HepG2 (cell line): Measurements from ENCODE around the gene ILKAP. TPM values are rescaled to one million over a fixed set of nuclear protein-coding genes. Genes with fewer than 3 reads are reported as not detected.

ENCODE experiments used
- AGO2 ChIP-seq: fragments of 200-400 bp; formaldehyde crosslinking; optimal IDR thresholded peaks from 2 replicates; pipeline ENCODE3; 2017; ENCODE audit warnings: mild to moderate bottlenecking, low read depth, low read length, moderate library complexity
- EZH2 ChIP-seq: conservative IDR thresholded peaks from 2 replicates; pipeline ENCODE4 v1.6.1; 2012; ENCODE audit warnings: mild to moderate bottlenecking, low read depth, low read length, moderate library complexity
- KLF6 ChIP-seq: IDR thresholded peaks from 2 replicates; pipeline ENCODE4 v1.8.0; 2016; ENCODE audit warnings: missing biosample characterization, missing genetic modification reagents
- NFRKB ChIP-seq: fragments of 450-650 bp; IDR thresholded peaks from 2 replicates; pipeline ENCODE4 v1.6.1; 2017
- RXRB ChIP-seq: IDR thresholded peaks from 2 replicates; pipeline ENCODE4 v1.6.1; 2016; ENCODE audit warnings: borderline replicate concordance, missing genetic modification reagents, missing compliant biosample characterization
- SALL1 ChIP-seq: sonication (generic); formaldehyde crosslinking; IDR thresholded peaks from 2 replicates; pipeline ENCODE4 v1.8.0; 2022; ENCODE audit warnings: mild to moderate bottlenecking, missing genetic modification reagents
- SRSF9 ChIP-seq: fragments of 200-400 bp; formaldehyde crosslinking; IDR thresholded peaks from 2 replicates; pipeline ENCODE4 v1.6.1; 2018; ENCODE audit warnings: borderline replicate concordance, mild to moderate bottlenecking, low read depth, low read length; ENCODE audit not compliant: insufficient read depth, poor library complexity, severe bottlenecking
- TAF15 ChIP-seq: fragments of 200-400 bp; formaldehyde crosslinking; IDR thresholded peaks from one replicate; pipeline ENCODE4 v1.6.1; 2018; ENCODE audit warnings: mild to moderate bottlenecking, low read depth, low read length; ENCODE audit not compliant: poor library complexity, severe bottlenecking
- WIZ ChIP-seq: sonication (generic); formaldehyde crosslinking; IDR thresholded peaks from 2 replicates; pipeline ENCODE4 v1.5.1; 2020; ENCODE audit warnings: mild to moderate bottlenecking, missing genetic modification reagents
- ZC3H13 ChIP-seq: sonication (generic); formaldehyde crosslinking; IDR thresholded peaks from 2 replicates; pipeline ENCODE4 v1.8.1; 2023; ENCODE audit warnings: mild to moderate bottlenecking, missing genetic modification reagents, moderate library complexity
- ZNF12 ChIP-seq: sonication (generic); formaldehyde crosslinking; IDR thresholded peaks from 2 replicates; pipeline ENCODE4 v1.5.0; 2020; ENCODE audit warnings: missing genetic modification reagents
- ZNF143 ChIP-seq: sonication (generic); formaldehyde crosslinking; IDR thresholded peaks from 2 replicates; pipeline ENCODE4 v1.4.0; 2020; ENCODE audit warnings: missing genetic modification reagents
- ZNF20 ChIP-seq: sonication (generic); formaldehyde crosslinking; IDR thresholded peaks from 2 replicates; pipeline ENCODE4 v1.4.0; 2020; ENCODE audit warnings: mild to moderate bottlenecking, moderate library complexity, missing genetic modification reagents
- ZNF230 ChIP-seq: sonication (generic); formaldehyde crosslinking; IDR thresholded peaks from 2 replicates; pipeline ENCODE4 v1.4.0; 2020; ENCODE audit warnings: mild to moderate bottlenecking, missing genetic modification reagents
- ZNF333 ChIP-seq: sonication (generic); formaldehyde crosslinking; IDR thresholded peaks from 2 replicates; pipeline ENCODE4 v1.4.0; 2020; ENCODE audit warnings: mild to moderate bottlenecking, missing genetic modification reagents, borderline replicate concordance
- ZNF367 ChIP-seq: sonication (generic); formaldehyde crosslinking; IDR thresholded peaks from 2 replicates; pipeline ENCODE4 v1.4.0; 2020; ENCODE audit warnings: missing genetic modification reagents, borderline replicate concordance
- ZNF501 ChIP-seq: sonication (generic); formaldehyde crosslinking; IDR thresholded peaks from 2 replicates; pipeline ENCODE4 v1.5.1; 2020; ENCODE audit warnings: mild to moderate bottlenecking, moderate library complexity, missing genetic modification reagents
- ZNF589 ChIP-seq: sonication (generic); formaldehyde crosslinking; conservative IDR thresholded peaks from 2 replicates; pipeline ENCODE4 v1.8.0; 2022; ENCODE audit warnings: mild to moderate bottlenecking, moderate library complexity, missing genetic modification reagents
- ZNF670 ChIP-seq: sonication (generic); formaldehyde crosslinking; IDR thresholded peaks from 2 replicates; pipeline ENCODE4 v1.8.0; 2022; ENCODE audit warnings: mild to moderate bottlenecking, missing genetic modification reagents, borderline replicate concordance
- ZSCAN29 ChIP-seq: sonication (generic); formaldehyde crosslinking; conservative IDR thresholded peaks from 2 replicates; pipeline ENCODE4 v1.4.0; 2020; ENCODE audit warnings: mild to moderate bottlenecking, missing genetic modification reagents
- polyA plus RNA-seq, 8 experiments: library from polyadenylated mRNA; depleted of rRNA in 3 of 8; stranded (reverse) in 7 of 8; unstranded in 1 of 8; fragments of >200 nt; fragmentation: Illumina TruSeq in 4 of 8; extraction: Trizol in 4 of 8; gene quantifications; 2 replicates each; pipeline versions ENCODE4 v1.2.1 to v1.2.3, GENCODE V29; 2011 to 2016; ENCODE audit warnings: low read depth in 4 of 8, missing spikeins in 1 of 8, mixed read lengths in 1 of 8; ENCODE audit not compliant: insufficient read depth in 1 of 8
- total RNA-seq, 5 experiments: library from RNA; depleted of rRNA; stranded (reverse); fragments of >200 nt; fragmentation: Illumina TruSeq; extraction: Trizol; gene quantifications; 2 replicates each; pipeline ENCODE4 v1.2.3, GENCODE V29; 2016; ENCODE audit warnings: low read depth in 1 of 5
- TF ChIP-seq, protein P1 (sequence below): sonication (generic); formaldehyde crosslinking; IDR thresholded peaks from 2 replicates; pipeline ENCODE4 v1.4.0; 2020; ENCODE audit warnings: missing genetic modification reagents
- TF ChIP-seq, protein P2 (sequence below): sonication (generic); formaldehyde crosslinking; IDR thresholded peaks from 2 replicates; pipeline ENCODE4 v1.4.0; 2020; ENCODE audit warnings: mild to moderate bottlenecking, missing genetic modification reagents
- TF ChIP-seq, protein P3 (sequence below): IDR thresholded peaks from 2 replicates; pipeline ENCODE4 v1.6.1; 2016; ENCODE audit warnings: missing compliant biosample characterization, missing genetic modification reagents, borderline replicate concordance

ILKAP gene
- total and polyA plus RNA-seq, 2 of the 13 experiments (the other 11 are each of a cell fraction or from before 2014, with no cell fraction given), result 29.6 to 33.1 TPM

DNA sequence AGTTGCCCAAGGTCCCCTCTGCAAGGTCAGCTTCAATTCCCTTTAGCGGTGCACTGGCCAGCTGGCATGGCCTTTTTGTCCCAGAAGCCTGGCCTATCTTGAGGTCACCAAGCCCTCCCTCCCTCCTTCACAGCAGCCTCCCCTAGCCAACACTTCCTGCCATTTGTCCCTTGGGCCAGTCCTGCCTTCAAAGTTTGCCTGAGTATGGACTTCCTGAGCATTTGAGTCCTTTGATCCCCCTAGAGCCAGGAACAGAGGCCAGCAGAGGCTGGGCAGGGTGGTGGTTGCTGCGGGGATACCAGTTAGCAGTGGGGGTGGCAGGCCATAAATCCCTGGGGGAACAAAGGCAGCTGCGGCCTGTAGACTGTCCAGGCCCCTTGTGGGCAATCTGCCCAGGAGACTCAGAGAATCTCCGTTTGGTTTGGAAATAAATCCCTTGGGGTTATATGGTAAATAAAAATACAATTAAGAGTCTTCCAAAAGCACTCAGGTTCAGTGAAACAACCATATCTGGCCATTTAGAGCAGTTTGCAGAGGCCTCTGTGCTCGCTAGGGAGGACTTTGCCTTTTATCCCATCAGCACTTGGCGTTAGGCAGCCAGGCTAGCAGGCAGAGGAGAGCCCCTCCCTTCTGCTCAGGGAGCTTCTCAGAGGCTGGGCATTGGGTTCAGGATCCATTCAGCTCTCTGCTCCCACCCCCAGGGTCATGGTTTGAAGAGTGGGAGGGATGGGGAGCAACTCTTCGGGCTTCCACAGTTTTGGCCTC lies 39.4 kb upstream of the ILKAP start (continued):
- TF ChIP-seq, protein P1, sequence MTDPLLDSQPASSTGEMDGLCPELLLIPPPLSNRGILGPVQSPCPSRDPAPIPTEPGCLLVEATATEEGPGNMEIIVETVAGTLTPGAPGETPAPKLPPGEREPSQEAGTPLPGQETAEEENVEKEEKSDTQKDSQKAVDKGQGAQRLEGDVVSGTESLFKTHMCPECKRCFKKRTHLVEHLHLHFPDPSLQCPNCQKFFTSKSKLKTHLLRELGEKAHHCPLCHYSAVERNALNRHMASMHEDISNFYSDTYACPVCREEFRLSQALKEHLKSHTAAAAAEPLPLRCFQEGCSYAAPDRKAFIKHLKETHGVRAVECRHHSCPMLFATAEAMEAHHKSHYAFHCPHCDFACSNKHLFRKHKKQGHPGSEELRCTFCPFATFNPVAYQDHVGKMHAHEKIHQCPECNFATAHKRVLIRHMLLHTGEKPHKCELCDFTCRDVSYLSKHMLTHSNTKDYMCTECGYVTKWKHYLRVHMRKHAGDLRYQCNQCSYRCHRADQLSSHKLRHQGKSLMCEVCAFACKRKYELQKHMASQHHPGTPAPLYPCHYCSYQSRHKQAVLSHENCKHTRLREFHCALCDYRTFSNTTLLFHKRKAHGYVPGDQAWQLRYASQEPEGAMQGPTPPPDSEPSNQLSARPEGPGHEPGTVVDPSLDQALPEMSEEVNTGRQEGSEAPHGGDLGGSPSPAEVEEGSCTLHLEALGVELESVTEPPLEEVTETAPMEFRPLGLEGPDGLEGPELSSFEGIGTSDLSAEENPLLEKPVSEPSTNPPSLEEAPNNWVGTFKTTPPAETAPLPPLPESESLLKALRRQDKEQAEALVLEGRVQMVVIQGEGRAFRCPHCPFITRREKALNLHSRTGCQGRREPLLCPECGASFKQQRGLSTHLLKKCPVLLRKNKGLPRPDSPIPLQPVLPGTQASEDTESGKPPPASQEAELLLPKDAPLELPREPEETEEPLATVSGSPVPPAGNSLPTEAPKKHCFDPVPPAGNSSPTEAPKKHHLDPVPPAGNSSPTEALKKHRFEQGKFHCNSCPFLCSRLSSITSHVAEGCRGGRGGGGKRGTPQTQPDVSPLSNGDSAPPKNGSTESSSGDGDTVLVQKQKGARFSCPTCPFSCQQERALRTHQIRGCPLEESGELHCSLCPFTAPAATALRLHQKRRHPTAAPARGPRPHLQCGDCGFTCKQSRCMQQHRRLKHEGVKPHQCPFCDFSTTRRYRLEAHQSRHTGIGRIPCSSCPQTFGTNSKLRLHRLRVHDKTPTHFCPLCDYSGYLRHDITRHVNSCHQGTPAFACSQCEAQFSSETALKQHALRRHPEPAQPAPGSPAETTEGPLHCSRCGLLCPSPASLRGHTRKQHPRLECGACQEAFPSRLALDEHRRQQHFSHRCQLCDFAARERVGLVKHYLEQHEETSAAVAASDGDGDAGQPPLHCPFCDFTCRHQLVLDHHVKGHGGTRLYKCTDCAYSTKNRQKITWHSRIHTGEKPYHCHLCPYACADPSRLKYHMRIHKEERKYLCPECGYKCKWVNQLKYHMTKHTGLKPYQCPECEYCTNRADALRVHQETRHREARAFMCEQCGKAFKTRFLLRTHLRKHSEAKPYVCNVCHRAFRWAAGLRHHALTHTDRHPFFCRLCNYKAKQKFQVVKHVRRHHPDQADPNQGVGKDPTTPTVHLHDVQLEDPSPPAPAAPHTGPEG (CRISPR knock-in tag), result no peak
- TF ChIP-seq AGO2, result peak; percentile 12
- TF ChIP-seq ZC3H13 (CRISPR knock-in tag), result no peak; the same call in 1 of the 2 replicates
- no peak for TF ChIP-seq KLF6 (CRISPR knock-in tag)
- no peak for TF ChIP-seq ZSCAN29
- peak; percentile 44 for TF ChIP-seq ZNF143 (CRISPR knock-in tag)
- no peak for TF ChIP-seq TAF15
- TF ChIP-seq EZH2, result no peak
- TF ChIP-seq WIZ (CRISPR knock-in tag), result 0 out of 2 replicates have a peak, but pooled peaks have one; percentile 65
- TF ChIP-seq ZNF20 (CRISPR knock-in tag), result no peak
- no peak for TF ChIP-seq NFRKB
- TF ChIP-seq ZNF12 (CRISPR knock-in tag), result no peak
- TF ChIP-seq ZNF230 (CRISPR knock-in tag), result no peak
- no peak for TF ChIP-seq ZNF670
- TF ChIP-seq, protein P2, sequence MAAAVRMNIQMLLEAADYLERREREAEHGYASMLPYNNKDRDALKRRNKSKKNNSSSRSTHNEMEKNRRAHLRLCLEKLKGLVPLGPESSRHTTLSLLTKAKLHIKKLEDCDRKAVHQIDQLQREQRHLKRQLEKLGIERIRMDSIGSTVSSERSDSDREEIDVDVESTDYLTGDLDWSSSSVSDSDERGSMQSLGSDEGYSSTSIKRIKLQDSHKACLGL, result no peak
- 0 out of 2 replicates have a peak, but pooled peaks have one; percentile 38 for TF ChIP-seq SALL1 (CRISPR knock-in tag)
- no peak for TF ChIP-seq RXRB (CRISPR knock-in tag)
- no peak for TF ChIP-seq ZNF589 (CRISPR knock-in tag)
- TF ChIP-seq ZNF333 (CRISPR knock-in tag), result peak; percentile 56; the same call in 1 of the 2 replicates
- no peak for TF ChIP-seq SRSF9
- TF ChIP-seq, protein P3, sequence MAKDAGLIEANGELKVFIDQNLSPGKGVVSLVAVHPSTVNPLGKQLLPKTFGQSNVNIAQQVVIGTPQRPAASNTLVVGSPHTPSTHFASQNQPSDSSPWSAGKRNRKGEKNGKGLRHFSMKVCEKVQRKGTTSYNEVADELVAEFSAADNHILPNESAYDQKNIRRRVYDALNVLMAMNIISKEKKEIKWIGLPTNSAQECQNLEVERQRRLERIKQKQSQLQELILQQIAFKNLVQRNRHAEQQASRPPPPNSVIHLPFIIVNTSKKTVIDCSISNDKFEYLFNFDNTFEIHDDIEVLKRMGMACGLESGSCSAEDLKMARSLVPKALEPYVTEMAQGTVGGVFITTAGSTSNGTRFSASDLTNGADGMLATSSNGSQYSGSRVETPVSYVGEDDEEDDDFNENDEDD, result no peak
- TF ChIP-seq ZNF501 (CRISPR knock-in tag), result peak; percentile 82
- no peak for TF ChIP-seq ZNF367 (CRISPR knock-in tag)
